IMR-90 (cell line): Measurements from ENCODE around the gene TENM3. TPM values are rescaled to one million over a fixed set of nuclear protein-coding genes. Genes with fewer than 3 reads are reported as not detected.

Experiments
- ATAC-seq: fragments of 200-7000 bp; cut with Tn5 transposase; 2 replicates; pipeline ENCODE4 v1.9.1; 2020; ENCODE audit warnings: low read depth, mild to moderate bottlenecking, moderate library complexity
- BruUV-seq: library from RNA; stranded (reverse); fragments of 400-500 nt; replicated peaks from 2 replicates; lab custom pipeline; 2021; lab: Mats Ljungman, UMichigan
- CTCF ChIA-PET: fragments of 300-600 bp; formaldehyde crosslinking; extraction: SDS; loops from one replicate; lab custom pipeline; 2021; ENCODE audit warnings: antibody characterized with exemption; lab: Yijun Ruan, JAX
- POLR2A ChIA-PET: fragments of 300-600 bp; sonication (Branson Sonifier 250); formaldehyde crosslinking; loops from one replicate; lab custom pipeline; 2022; ENCODE audit warnings: antibody characterized with exemption; ENCODE audit not compliant: unreplicated experiment; lab: Charles Lee
- DNase-seq: peaks from one replicate; pipeline ENCODE4 v3.0.0; 2013
- H2AFZ ChIP-seq: replicated peaks from 2 replicates; pipeline ENCODE3; 2013; ENCODE audit warnings: low read length, mild to moderate bottlenecking; ENCODE audit not compliant: poor library complexity
- H2AK5ac ChIP-seq: 2 replicates; pipeline ENCODE4 v1.6.1; 2013; ENCODE audit warnings: low read depth, low read length, inconsistent platforms
- H2AK9ac ChIP-seq: replicated peaks from 2 replicates; pipeline ENCODE3; 2013; ENCODE audit warnings: mild to moderate bottlenecking, low read depth, low read length, moderate library complexity; ENCODE audit not compliant: poor library complexity
- H2BK120ac ChIP-seq: 2 replicates; pipeline ENCODE4 v1.6.1; 2013; ENCODE audit warnings: low read depth, low read length, inconsistent platforms
- H2BK15ac ChIP-seq: 3 replicates; pipeline ENCODE4 v1.6.1; 2013; ENCODE audit warnings: low read depth, low read length, inconsistent platforms
- H2BK20ac ChIP-seq: 2 replicates; pipeline ENCODE4 v1.6.1; 2013; ENCODE audit warnings: low read depth, mild to moderate bottlenecking, inconsistent platforms, low read length, moderate library complexity
- H2BK5ac ChIP-seq: 2 replicates; pipeline ENCODE4 v1.6.1; 2013; ENCODE audit warnings: mild to moderate bottlenecking, low read depth, low read length, inconsistent platforms; ENCODE audit not compliant: poor library complexity, severe bottlenecking
- H3K14ac ChIP-seq: replicated peaks from 2 replicates; pipeline ENCODE4 v1.6.1; 2013; ENCODE audit warnings: low read depth, low read length, inconsistent platforms
- H3K18ac ChIP-seq: 2 replicates; pipeline ENCODE4 v1.6.1; 2013; ENCODE audit warnings: low read depth, low read length, control low read depth
- H3K23ac ChIP-seq: 2 replicates; pipeline ENCODE4 v1.6.1; 2013; ENCODE audit warnings: low read depth, low read length, inconsistent platforms
- H3K27ac ChIP-seq: 2 replicates; pipeline ENCODE4 v1.5.1; 2013; ENCODE audit warnings: mild to moderate bottlenecking, control low read depth, low read length; ENCODE audit not compliant: insufficient read depth
- H3K27me3 ChIP-seq: 2 replicates; pipeline ENCODE4 v1.6.1; 2013; ENCODE audit warnings: low read length; ENCODE audit not compliant: control insufficient read depth, insufficient read depth
- H3K36me3 ChIP-seq: 2 replicates; pipeline ENCODE4 v1.6.1; 2013; ENCODE audit warnings: low read length, mixed read lengths; ENCODE audit not compliant: control insufficient read depth, insufficient read depth
- H3K4ac ChIP-seq: 2 replicates; pipeline ENCODE4 v1.6.1; 2013; ENCODE audit warnings: low read depth, low read length, inconsistent platforms
- H3K4me1 ChIP-seq: 2 replicates; pipeline ENCODE4 v1.6.1; 2013; ENCODE audit warnings: low read length, mixed read lengths; ENCODE audit not compliant: control insufficient read depth, insufficient read depth
- H3K4me2 ChIP-seq: 2 replicates; pipeline ENCODE4 v1.6.1; 2013; ENCODE audit warnings: low read depth, mild to moderate bottlenecking, control low read depth, low read length, moderate library complexity
- H3K4me3 ChIP-seq: 2 replicates; pipeline ENCODE4 v1.5.1; 2013; ENCODE audit warnings: low read depth, mild to moderate bottlenecking, control low read depth, low read length, moderate library complexity; ENCODE audit not compliant: insufficient read depth
- H3K56ac ChIP-seq: 2 replicates; pipeline ENCODE4 v1.6.1; 2013; ENCODE audit warnings: low read length, inconsistent platforms; ENCODE audit not compliant: insufficient read depth; ENCODE audit errors: extremely low read depth
- H3K79me1 ChIP-seq, 2 experiments: 2 replicates each; pipeline ENCODE4 v1.6.1; 2013; ENCODE audit warnings: low read length in 2 of 2, inconsistent platforms in 1 of 2, low read depth in 1 of 2
- H3K9ac ChIP-seq: 2 replicates; pipeline ENCODE4 v1.6.1; 2013; ENCODE audit warnings: low read depth, low read length, control low read depth
- H3K9me1 ChIP-seq: 2 replicates; pipeline ENCODE4 v1.6.1; 2013; ENCODE audit warnings: low read length, inconsistent platforms; ENCODE audit not compliant: insufficient read depth
- H3K9me3 ChIP-seq: 2 replicates; pipeline ENCODE4 v1.6.1; 2013; ENCODE audit warnings: low read length; ENCODE audit not compliant: control insufficient read depth, insufficient read depth
- H4K20me1 ChIP-seq: 2 replicates; pipeline ENCODE4 v1.6.1; 2013; ENCODE audit warnings: low read length, inconsistent platforms; ENCODE audit not compliant: insufficient read depth
- H4K5ac ChIP-seq: 2 replicates; pipeline ENCODE4 v1.6.1; 2013; ENCODE audit warnings: mild to moderate bottlenecking, low read depth, low read length, control low read depth
- H4K8ac ChIP-seq, 2 experiments: 2 replicates each; pipeline ENCODE4 v1.6.1; 2013; ENCODE audit warnings: low read depth in 2 of 2, low read length in 2 of 2, control low read depth in 1 of 2, inconsistent platforms in 1 of 2
- H4K91ac ChIP-seq: 2 replicates; pipeline ENCODE4 v1.6.1; 2013; ENCODE audit warnings: low read depth, low read length, inconsistent platforms; ENCODE audit not compliant: insufficient read depth
- MXI1 ChIP-seq: IDR thresholded peaks from 2 replicates; pipeline ENCODE4 v1.6.1; 2012; ENCODE audit warnings: low read depth, mild to moderate bottlenecking, low read length, moderate library complexity, borderline replicate concordance
- RAD21 ChIP-seq: IDR thresholded peaks from 2 replicates; pipeline ENCODE4 v1.6.1; 2012; ENCODE audit warnings: low read length, improper control_type of control experiment
- SMC3 ChIP-seq: fragments of 150-350 bp; IDR thresholded peaks from 2 replicates; pipeline ENCODE4 v1.6.1; 2016; ENCODE audit warnings: low read depth, mild to moderate bottlenecking, antibody characterized with exemption, low read length, moderate library complexity
- WGBS, 2 experiments: methylation state at CpG; one replicate each; pipeline versions ENCODE4 v1.1.5 to v1.1.7; 2013; ENCODE audit warnings: missing lambda C conversion rate in 2 of 2; ENCODE audit not compliant: insufficient read length in 1 of 2; ENCODE audit errors: extremely low coverage in 2 of 2; 5-methylcytosine and 5-hydroxymethylcytosine counted together
- dilution Hi-C: fragments of 300-500 bp; cut with HindIII; formaldehyde crosslinking; loops from one replicate; pipeline ENCODE4 v1.14.3; 2018; ENCODE audit warnings: low sequenced_read_pairs; ENCODE audit not compliant: unreplicated experiment
- in situ Hi-C: fragments of 300-500 bp; cut with MboI; formaldehyde crosslinking; loops from 3 replicates; pipeline ENCODE4 v1.14.3; 2019; ENCODE audit warnings: low sequenced_read_pairs, inconsistent platforms, mixed read lengths
- intact Hi-C: fragments of 100-400 bp; cut with micrococcal nuclease; formaldehyde crosslinking; loops from 2 replicates; pipeline ENCODE4 v1.10.0; 2022
- polyA plus RNA-seq, 3 experiments: library from polyadenylated mRNA; depleted of rRNA; stranded (reverse); fragments of >200 nt; gene quantifications; 2 replicates each; pipeline ENCODE4 v1.2.3, GENCODE V29; 2012; ENCODE audit warnings: low replicate concordance in 1 of 3
- total RNA-seq: library from RNA; depleted of rRNA; stranded (reverse); fragments of >200 nt; gene quantifications from 2 replicates; pipeline ENCODE4 v1.2.3, GENCODE V29; 2012

TENM3 gene
- total and polyA plus RNA-seq, 2 of the 4 experiments (the other 2 are of a cell fraction), result 29.9 to 173 TPM

- H3K23ac ChIP-seq, result peak overlapping the region; percentile 15; the same call in 1 of the 2 replicates
- peaks cover 6% of the 10 kb centered on the region; the same call in 1 of the 2 replicates for H3K9me1 ChIP-seq
- H2BK20ac ChIP-seq, result peak overlapping the region; percentile 32; the same call in 1 of the 2 replicates
- dilution Hi-C loops (no loop called here), in situ Hi-C loops (no loop called here), intact Hi-C loops (loop anchor here (10.0 kb wide), 1 partner anchor 679 kb away; no protein-coding TSS in a partner anchor)
- no peak overlapping the region for H3K9ac ChIP-seq
- peak overlapping the region in 1 of 2 experiments; percentile 1; a peak in 1 of 4 replicates for H4K8ac ChIP-seq
- H4K5ac ChIP-seq, result 0 out of 2 replicates have a peak overlapping the region, but pooled peaks have one; percentile 49
- H3K4me3 ChIP-seq, result no peak overlapping the region
- no peak overlapping the region for H3K18ac ChIP-seq
- H2BK15ac ChIP-seq, result no peak overlapping the region
- no peak overlapping the region; the same call in 1 of the 2 replicates for H3K4me2 ChIP-seq
- no TSS peak for BruUV-seq
- H3K27ac ChIP-seq, result no peak overlapping the region
- H3K4ac ChIP-seq, result peak overlapping the region; percentile 3; the same call in 1 of the 2 replicates
- peaks cover 0 to 4% of the 10 kb centered on the region in 2 experiments; a peak in 1 of 4 replicates for H3K79me1 ChIP-seq
- H4K91ac ChIP-seq, result peak overlapping the region; percentile 10; the same call in 1 of the 2 replicates
- no peaks in the 10 kb centered on the region for H3K27me3 ChIP-seq
- ChIA-PET POLR2A (no interaction called here), CTCF (interaction anchor here (0.6 kb wide), 1 partner anchor 122 kb away, joined by 3 read pairs; no protein-coding TSS in a partner anchor)
- H3K4me1 ChIP-seq, result peaks cover 6% of the 10 kb centered on the region
- DNase-seq (no peak), ATAC-seq (no peak)
- 0 out of 2 replicates have a peak overlapping the region, but pooled peaks have one; percentile 20 for H3K14ac ChIP-seq
- 80% methylated on average over 1 of the region's 10 CpGs; no CpG with 5 or more reads in 1 of the 2 experiments for WGBS, 2 experiments
- peak overlapping the region; percentile 1 for H2AFZ ChIP-seq
- 0 out of 2 replicates have a peak overlapping the region, but pooled peaks have one; percentile 1 for H2BK120ac ChIP-seq
- H3K56ac ChIP-seq, result no peak overlapping the region
- H2BK5ac ChIP-seq, result no peak overlapping the region
- H2AK9ac ChIP-seq, result no peak overlapping the region
- TF ChIP-seq MXI1 (no peak), RAD21 (no peak), SMC3 (no peak)
- H3K36me3 ChIP-seq, result no peaks in the 10 kb centered on the region
- no peak overlapping the region; the same call in 1 of the 2 replicates for H2AK5ac ChIP-seq
- no peaks in the 10 kb centered on the region for H4K20me1 ChIP-seq
- no peaks in the 10 kb centered on the region for H3K9me3 ChIP-seq
Observed at GRCh38 chr4:182245541-182246215, 2.5 kb downstream of the TENM3 start.
